GM18909 (cell line): ENCODE results near the gene BICRA.
A peak's percentile ranks its signal among the peaks of the same experiment; 100 is the strongest.
"Not testable (repeated sequence)": the region's sequence is repeated elsewhere in the genome, so short reads cannot be mapped to it uniquely, and the experiment has no call there.

ENCODE experiments used
- ATAC-seq: cut with Tn5 transposase; IDR thresholded peaks from one replicate; pipeline ENCODE4 v1.9.1; 2021; ENCODE audit warnings: mild to moderate bottlenecking; ENCODE audit not compliant: unreplicated experiment, poor library complexity

BICRA gene

DNA sequence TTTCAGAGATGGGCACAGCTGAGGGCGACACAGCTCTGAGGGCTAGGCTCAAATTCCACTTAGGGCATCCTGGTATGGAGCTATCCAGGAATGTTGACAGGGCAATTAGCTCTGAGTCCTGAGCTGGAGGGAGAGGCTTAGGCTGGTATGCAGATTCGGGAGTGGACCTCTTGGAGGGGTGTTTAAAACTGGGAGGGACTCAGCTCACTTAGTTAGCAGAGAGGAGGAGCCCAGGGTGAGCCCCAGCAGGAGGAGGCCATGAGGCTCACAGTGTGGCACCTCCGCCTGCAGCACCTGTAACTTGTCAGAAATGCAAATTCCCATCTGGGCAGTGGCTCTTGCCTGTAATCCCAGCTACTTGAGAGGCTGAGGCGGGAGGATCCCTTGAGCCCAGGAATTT is 126.2 kb downstream of the BICRA start:
- no peak for ATAC-seq

DNA sequence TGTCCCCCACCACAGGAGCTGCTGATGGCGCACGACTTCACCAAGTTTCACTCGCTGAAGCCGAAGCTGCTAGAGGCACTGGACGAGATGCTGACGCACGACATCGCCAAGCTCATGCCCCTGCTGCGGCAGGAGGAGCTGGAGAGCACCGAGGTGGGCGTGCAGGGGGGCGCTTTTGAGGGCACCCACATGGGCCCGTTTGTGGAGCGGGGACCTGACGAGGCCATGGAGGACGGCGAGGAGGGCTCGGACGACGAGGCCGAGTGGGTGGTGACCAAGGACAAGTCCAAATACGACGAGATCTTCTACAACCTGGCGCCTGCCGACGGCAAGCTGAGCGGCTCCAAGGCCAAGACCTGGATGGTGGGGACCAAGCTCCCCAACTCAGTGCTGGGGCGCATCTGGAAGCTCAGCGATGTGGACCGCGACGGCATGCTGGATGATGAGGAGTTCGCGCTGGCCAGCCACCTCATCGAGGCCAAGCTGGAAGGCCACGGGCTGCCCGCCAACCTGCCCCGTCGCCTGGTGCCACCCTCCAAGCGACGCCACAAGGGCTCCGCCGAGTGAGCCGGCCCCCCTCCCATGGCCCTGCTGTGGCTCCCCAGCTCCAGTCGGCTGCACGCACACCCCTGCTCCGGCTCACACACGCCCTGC is 132.1 kb downstream of the BICRA start:
- no peak for ATAC-seq

DNA sequence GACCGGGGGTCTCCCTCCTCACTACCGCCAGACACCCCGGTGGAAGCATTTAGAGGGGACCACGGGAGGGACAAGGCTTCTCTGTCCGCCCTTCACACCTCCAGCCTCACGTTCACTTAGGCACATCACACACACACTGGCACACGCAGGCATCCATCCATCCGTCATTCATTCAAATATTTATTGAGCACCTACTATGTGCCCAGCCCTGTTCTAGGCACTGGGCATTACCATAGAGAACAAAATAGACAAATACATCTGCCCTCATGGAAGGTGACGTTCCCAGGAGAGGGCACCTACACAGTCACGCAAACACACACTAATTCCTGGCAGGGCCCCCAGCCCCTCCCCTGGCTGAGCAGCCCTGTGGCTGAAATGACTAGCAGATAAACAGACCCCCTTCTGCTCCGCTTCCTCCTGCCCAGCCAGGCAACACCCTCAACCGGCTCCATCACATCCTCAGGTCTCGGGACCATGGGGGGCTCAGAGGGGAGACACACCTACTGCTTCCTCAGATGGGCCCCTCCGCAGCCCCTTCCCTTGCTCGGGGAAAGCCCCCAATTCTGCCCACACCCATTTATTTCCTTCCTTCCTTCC is 132.7 kb downstream of the BICRA start:
- ATAC-seq, result no peak

- ATAC-seq, result no peak
Observed at GRCh38 chr19:47742634-47743033, 133.7 kb downstream of the BICRA start.

DNA sequence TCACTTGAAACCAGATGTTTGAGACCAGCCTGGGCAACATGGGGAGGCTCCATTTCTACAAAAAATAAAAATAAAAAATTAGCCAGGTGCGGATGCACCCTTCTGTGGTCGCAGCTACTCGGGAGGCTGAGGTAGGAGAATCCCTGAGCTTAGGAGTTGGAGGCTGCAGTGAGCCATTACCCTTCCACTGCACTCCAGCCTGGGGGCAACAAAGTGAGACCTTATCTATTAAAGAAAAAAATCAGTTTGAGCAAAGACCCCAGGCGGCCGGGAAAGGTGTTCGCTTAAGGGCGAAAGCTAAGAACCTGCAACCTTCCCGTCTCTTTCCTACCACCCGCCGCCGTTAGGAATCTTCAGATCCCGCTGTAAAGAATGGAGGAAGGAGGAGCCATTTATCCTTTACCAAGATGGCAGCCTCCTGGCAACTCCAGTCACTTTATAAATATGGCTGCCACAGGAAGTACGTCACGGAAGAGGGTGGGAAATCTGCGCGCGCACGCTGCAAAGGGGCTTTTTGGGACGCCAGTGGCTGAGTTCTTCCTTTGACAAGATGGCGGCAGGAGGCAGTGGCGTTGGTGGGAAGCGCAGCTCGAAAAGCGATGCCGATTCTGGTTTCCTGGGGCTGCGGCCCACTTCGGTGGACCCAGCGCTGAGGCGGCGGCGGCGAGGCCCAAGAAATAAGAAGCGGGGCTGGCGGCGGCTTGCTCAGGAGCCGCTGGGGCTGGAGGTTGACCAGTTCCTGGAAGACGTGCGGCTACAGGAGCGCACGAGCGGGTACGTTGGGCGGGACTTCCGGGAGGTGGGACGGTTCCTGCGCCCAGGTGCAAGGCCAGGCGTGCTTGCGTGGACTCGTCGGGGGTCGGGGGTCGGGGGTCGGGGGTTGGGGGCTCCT is 136.3 kb downstream of the BICRA start, which contains the start of gene NOP53:
TSS of gene NOP53 (plus strand) at position 537 of the 892 bp plus-strand sequence. CDS start at position 551, 14 bp downstream.
- peak; percentile 74 for ATAC-seq

DNA sequence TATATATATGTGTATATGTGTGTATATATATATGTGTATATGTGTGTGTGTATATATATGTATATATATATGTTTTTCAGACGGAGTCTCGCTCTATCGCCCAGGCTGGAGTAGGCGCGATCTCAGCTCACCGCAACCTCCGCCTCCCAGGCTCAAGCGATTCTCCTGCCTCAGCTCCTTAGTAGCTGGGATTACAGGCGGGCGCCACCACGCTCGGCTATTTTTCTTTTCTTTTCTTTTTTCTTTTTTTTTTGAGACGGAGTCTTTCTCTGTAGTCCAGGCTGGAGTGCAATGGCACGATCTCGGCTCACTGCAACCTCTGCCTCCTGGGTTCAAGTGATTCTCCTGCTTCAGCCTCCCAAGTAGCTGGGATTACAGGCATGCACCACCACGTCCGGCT is 137.2 kb downstream of the BICRA start:
- ATAC-seq, result not testable (repeated sequence)

- no peak for ATAC-seq
Observed at GRCh38 chr19:47749326-47749725, 140.4 kb downstream of the BICRA start.

DNA sequence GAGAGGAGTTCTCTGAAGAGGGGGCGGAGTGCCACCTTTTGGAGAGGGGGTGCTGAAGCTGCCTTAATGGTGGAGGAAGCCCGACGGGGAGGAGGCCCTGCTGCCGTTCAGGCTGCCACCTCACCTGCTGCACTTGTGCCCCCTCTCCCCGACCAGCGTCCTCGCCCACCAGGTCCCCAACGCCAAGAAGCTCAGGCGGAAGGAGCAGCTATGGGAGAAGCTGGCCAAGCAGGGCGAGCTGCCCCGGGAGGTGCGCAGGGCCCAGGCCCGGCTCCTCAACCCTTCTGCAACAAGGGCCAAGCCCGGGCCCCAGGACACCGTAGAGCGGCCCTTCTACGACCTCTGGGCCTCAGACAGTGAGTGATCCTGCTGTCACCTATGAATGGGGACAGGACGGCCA is 141.8 kb downstream of the BICRA start:
- no peak for ATAC-seq

GRCh38 chr19:47752440-47753211 is 143.7 kb downstream of the BICRA start:
- ATAC-seq, result no peak
